NB4 (cell line): Measurements from ENCODE around the gene XKR7.

Experiments
- CTCF ChIP-seq: IDR thresholded peaks from one replicate; pipeline ENCODE4 v1.5.1; 2012; ENCODE audit warnings: low read depth, low read length
- POLR2A ChIP-seq: IDR thresholded peaks from 2 replicates; pipeline ENCODE4 v1.6.1; 2011; ENCODE audit warnings: mild to moderate bottlenecking; ENCODE audit not compliant: insufficient read length; ENCODE audit errors: extremely low read depth
- TF ChIP-seq, protein P1 (sequence below): IDR thresholded peaks from 2 replicates; pipeline ENCODE4 v1.6.1; 2011; ENCODE audit warnings: low read depth, low read length

DNA sequence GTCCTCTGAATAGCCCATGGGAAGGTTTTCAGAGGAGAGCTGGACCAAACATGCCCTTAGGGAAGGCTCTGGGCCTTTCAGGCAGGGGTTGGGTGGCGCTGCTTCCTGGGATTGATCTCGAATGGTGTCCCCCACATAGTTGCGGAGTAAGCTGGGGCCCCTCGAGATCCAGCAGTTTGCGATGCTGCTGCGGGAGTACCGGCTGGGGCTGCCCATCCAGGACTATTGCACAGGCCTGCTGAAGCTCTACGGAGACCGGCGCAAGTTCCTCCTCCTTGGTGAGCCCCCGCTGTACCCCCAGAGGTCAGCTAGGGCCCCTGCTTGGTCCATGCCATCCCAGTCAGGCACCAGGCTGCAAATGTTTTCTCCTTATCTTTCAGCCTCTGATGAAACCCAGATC, 61.6 kb downstream of the XKR7 start:
- TF ChIP-seq POLR2A: no peak
- TF ChIP-seq CTCF: no peak
- TF ChIP-seq, protein P1, sequence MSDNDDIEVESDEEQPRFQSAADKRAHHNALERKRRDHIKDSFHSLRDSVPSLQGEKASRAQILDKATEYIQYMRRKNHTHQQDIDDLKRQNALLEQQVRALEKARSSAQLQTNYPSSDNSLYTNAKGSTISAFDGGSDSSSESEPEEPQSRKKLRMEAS: no peak
